Measurements from ENCODE around the gene MRPL43. TPM values are rescaled to one million over a fixed set of nuclear protein-coding genes. Genes with fewer than 3 reads are reported as not detected.

Gene MRPL43
- total RNA-seq, 1 donor from 2014 or later, result 51.7 TPM

DNA sequence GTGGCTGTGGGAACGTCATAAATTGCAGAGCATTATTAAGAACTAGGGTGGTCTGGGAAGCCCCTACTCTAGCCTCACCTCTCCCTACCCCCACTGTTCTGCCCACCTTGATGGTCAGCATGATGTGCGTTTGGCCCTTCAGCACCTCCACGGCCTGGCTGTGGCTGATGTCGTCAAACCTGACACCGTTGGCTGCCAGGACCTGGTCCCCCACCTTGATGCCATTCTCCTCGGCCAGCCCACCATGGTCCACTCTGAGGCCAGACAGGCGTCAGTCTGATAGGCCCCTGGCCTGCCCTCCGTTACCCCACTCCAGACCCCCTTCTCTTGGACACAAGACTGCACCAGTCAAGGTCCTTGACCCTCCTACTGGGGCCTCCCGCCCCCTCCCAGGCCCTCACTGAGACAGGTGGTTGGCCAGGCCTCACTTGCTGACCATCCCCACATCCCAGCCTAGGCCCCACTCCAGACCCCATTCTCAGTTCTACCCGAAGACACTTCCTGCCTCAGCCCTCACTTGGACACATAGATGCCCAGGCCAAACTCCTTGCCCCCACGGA is 34.5 kb upstream of the MRPL43 start:
- intact Hi-C loops (cut with DNase I), result no loop called here

DNA sequence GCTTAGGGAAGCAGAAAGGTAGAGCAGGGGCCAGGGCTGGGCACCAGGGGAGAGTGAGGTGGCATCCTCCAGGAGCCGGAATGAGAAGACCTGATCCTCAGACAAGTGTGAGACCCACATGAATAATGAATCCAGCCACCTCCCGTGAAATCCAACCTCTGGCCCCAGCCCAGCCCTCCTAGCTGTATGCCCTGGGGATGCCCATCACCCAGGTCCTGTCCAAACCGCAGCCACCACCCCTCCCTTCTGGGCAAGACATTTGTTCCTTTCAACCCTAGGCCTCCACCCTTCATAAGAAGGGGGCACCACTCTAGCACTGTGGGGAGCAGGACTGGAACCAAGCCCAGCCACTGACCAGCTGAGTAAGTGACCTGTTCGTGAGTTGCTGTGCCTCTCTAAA is 33.9 kb upstream of the MRPL43 start:
- intact Hi-C loops (cut with DNase I), result no loop called here
- no peak for DNase-seq (ENCODE audit: low spot score)

More for the DNA sequence above, 34.5 kb upstream of the MRPL43 start:
- no peak for DNase-seq (ENCODE audit: low spot score)

DNA sequence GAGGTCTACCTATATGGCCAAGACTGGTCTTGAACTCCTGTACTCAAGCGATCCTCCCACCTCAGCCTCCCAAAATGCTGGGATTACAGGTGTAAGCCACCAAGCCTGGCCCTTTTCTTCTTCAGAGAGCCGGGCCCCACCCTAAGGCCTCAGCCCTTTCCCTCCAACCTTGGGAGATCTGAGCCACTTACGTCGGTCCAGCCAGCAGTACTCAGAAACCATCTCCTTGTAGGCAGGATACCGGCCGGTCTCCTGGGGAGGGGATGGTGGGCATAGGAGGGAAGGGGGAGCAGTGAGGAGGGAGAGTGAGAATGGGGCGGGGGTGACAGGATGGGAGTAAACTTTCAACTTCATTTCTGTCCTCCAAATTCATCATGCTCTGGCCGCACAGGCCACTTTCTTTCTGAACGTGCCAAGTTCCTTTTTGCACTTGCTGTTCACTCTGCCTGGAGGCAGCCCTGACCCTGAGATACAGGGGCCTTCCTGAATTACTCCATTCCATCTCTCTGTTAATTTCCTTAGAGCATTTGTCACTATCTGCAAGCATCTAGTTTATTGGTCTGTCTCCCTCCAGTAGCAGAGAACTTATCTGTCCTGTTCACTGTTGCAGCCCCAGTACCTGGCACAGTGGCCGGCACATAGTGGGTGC is 33.3 kb upstream of the MRPL43 start:
- no peak for DNase-seq (ENCODE audit: low spot score)
- intact Hi-C loops (cut with DNase I), result no loop called here

DNA sequence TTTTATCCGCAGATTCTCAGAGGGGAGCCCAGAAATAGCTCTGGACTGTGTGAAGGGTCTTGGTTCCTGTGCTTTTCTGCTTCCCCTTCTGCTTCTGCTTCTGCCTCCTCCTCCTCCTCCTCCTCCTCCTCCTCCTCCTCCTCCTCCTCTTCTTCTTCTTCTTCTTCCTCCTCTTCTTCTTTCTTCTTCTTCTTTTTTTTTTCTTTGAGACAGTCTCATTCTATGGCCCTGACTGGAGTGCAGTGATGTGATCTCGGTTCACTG is 32.1 kb upstream of the MRPL43 start:
- DNase-seq (ENCODE audit: low spot score), result no peak
- intact Hi-C loops (cut with DNase I), result no loop called here

DNA sequence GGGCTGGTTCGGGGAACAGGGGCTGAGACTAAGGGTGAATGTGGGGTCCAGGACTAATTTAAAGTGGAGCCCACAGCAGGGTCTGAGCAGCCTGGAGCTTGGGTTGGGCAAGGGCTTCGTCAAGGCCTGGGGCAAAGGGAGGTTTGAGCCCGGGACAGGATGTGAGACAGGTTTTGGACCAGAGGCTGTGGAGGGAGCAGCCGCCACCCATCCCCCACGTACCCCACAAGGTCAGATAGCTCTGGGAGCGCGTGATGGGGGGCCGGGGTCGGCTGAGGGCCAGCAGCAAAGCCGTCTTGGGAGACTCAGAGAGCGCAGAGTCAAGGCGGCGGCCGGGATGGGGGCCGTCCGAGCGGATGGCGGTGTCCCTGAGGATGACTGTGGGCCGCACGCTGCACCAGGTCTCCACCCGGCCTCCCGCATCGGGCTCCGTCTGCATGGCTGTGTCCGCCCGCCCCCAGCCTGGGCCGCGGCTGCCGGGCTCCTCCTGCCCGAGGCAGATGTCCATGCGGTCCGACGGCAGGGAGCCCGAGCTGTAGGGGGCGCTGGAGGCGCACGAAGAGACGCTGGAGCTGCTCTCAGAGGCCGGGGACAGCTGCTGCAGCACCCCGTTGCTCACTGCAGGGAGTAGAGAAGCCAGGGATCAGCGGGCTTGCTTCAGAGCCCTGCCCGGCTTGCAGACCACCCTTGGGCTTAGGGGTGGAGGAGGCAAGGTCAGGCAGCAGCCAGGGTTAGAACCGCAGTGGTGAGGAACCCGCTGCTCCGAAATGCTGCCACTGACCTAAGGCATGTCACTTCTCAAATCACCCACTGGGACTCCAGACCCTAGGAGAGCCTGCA is 31.5 kb upstream of the MRPL43 start:
- intact Hi-C loops (cut with DNase I), result no loop called here

DNA sequence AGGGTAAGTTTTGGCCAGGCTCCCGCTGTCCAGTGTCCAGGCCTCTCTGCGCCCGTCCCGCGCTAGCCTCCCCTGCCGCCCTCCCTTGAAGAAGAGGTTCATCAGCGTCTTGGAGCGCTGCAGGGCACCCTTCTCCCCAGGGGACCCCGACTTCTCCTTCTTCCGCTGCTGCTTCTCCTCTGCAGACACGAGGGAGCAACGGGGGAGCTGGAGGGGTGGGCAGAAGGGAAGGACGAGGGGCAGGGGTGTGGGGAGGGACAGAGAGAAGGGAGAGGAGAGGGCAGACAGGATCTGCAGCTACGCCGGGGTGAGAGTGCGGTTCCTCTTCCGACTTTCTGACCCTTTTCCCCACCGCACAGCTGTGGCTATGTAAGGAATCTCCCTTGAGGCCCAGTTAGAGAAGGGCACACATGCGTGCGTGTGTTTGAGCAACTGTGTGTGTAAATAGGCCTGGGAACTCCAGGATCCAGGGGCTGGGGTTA is 30.9 kb upstream of the MRPL43 start:
- DNase-seq (ENCODE audit: low spot score), result no peak
- intact Hi-C loops (cut with DNase I), result no loop called here

More for the DNA sequence above, 31.5 kb upstream of the MRPL43 start:
- peak; percentile 89 for DNase-seq (ENCODE audit: low spot score)

DNA sequence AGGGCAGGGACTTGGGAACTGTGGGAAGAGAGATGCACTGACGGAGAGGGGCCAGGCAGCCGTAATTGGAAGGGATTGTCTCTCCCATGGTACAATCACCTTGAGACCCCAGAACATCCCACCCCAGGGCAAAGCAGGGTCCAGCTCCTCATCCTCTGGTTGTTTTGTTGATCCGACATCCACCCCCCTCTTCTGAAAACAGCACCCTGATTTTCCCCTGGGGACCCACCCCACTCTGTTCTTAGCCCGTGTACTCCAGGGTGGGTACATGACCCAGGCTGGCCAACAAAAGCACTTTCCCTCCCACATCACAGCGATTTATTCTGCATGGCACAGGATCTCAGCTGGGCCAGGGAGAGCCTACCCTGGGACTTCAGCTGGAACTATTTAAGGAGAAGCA is 29.5 kb upstream of the MRPL43 start:
- intact Hi-C loops (cut with DNase I), result no loop called here

DNA sequence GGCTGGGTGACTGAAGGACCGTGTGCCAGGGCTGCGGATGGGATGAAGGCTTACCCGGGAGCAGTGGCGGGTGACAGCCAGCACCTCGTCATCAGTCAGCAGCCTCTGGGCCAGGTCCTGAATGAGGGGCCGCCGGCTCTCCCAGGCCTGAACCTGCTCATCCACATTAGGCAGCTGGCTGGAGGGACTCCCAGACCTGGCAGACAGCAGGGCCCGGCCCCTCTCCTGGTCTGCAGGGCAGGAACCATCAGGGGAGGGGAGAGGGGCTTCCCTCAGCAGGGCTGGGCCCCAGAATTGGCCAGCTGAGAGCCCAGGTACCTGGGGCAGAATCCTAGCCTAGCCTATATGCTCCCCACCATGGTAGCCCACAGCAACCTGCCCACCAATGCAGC is 28.3 kb upstream of the MRPL43 start:
- intact Hi-C loops (cut with DNase I), result loop anchor here (2.0 kb wide), 1 partner anchor 47 kb away; the partner anchor contains the start of gene SEMA4G
- DNase-seq (ENCODE audit: low spot score), result no peak

More for the DNA sequence above, 29.5 kb upstream of the MRPL43 start:
- no peak for DNase-seq (ENCODE audit: low spot score)

DNA sequence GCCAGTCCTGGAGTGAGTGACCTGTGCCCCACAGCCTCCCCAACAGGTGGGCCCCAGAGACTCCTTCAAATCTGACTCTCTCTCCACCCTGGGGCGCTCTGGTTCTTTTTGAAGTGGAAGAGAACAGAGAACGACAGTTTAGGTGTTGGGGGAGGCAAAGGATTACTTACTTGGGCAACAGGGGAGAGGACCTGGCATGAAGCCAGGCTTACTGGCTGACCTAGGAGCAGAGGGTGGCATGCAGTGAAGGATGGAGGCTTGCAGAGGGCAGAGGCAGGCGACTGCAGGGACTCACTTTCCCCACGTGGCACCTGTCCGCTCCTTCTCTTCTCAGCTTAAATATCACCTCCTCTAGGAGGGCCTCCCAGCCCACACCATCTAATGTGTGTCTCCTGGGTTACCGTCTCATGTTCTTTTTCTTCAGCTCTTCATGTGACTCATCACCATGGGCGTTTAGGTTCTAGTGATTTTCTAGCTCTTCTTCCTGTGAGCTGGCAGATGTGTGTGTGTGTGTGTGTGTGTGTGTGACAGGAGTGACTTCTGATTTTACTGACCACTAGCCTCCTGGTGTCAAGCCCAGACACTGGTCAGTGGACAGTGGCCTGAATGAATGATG is 27.8 kb upstream of the MRPL43 start:
- intact Hi-C loops (cut with DNase I), result loop anchor here (1.0 to 2.0 kb wide), 2 partner anchors 20 to 46 kb away; partner anchors contain the start of gene SEMA4G
- DNase-seq (ENCODE audit: low spot score), result no peak

DNA sequence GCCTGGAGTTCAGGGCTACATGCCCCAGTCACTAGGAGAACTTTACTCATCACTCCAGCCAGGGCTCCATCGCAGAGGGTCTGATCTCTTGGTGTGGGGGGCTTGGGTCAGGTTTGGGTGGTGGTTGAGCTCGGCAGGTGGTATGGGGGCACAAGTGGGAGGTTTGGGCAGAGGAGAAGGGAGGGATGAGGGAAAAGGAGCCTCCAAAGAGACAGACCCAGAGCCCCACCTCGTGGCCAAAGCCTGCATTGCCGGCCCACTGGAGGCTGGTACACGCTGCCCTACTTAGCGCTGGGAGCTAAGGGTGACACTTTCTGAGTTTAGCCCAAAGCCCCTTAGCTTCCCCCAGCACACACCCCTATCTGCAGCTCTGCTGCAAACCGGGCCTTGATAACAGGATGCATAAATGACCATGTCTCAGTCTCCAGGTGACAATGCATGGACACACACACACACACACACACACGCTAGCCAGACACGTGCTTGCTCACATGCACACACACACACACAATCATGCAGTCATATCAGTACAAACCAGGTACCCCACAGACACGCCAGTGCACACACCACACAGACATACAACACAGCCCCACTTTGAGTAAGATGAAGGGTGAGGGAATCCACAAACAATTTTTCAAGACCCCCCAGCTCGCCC is 27.1 kb upstream of the MRPL43 start:
- intact Hi-C loops (cut with DNase I), result loop anchor here (1.0 to 2.0 kb wide), 2 partner anchors 19 to 46 kb away; partner anchors contain the start of gene SEMA4G
- DNase-seq (ENCODE audit: low spot score), result peak; percentile 88

DNA sequence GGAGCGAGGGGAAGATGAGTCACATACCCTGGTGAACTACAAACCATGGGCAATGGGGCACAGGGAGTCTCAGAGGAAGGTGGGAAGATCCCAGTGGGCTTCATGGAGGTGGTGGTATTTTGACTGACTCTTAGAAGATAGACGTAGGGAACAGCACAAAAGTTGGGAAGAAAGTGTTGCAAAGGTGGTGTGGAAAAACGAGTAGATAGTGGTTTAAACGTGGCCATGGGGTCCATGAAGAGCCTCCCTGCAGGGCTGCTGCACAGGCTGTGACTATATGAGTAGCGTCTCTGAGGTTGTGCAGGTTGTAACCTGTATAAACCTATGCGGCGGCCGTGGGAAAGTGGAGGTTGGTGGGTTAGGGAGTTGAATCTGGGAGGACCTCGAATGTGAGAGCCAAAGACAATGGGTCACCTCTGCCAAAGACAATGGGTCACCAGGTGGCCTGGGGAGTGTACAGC is 26.1 kb upstream of the MRPL43 start:
- intact Hi-C loops (cut with DNase I), result no loop called here

DNA sequence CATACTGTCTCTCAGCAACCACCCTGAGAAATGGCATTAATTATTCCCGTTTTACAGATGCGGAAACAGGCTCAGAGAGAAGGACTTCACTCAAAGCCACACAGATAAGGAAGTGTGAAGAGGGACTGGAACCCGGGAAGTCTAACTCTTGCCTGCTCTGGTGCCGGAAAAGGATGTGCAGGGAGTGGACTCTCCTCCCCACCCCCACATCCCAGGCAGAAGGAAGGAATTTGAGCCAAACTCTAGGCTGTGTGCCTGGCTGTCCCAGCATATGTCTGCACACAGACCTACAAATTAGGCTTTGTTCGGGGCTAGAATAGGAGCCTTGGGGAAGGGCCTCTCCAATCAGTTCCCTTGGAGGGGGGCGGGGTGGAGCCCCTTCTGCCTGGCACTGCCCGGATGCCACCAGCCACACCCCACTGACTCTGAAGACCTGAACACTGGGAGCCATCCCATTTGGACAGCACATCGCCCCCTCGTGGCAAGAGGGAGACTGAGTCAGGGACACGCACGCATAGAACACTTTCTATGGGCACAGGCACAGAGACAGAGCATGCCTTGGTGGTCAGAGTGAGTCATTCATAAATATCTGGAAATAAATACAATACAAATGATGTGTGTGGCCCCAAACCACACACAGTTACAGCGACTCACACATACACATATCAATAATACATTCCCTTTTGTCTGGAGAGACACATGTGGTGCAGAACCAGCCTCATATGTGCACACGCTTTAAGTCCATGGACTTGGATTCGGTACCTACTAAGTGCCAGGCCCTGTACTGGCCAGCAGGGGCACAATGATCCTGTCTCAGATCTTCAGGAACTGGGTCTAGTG is 25.4 kb upstream of the MRPL43 start:
- intact Hi-C loops (cut with DNase I), result no loop called here
- DNase-seq (ENCODE audit: low spot score), result peak; percentile 92

More for the DNA sequence above, 26.1 kb upstream of the MRPL43 start:
- no peak for DNase-seq (ENCODE audit: low spot score)

DNA sequence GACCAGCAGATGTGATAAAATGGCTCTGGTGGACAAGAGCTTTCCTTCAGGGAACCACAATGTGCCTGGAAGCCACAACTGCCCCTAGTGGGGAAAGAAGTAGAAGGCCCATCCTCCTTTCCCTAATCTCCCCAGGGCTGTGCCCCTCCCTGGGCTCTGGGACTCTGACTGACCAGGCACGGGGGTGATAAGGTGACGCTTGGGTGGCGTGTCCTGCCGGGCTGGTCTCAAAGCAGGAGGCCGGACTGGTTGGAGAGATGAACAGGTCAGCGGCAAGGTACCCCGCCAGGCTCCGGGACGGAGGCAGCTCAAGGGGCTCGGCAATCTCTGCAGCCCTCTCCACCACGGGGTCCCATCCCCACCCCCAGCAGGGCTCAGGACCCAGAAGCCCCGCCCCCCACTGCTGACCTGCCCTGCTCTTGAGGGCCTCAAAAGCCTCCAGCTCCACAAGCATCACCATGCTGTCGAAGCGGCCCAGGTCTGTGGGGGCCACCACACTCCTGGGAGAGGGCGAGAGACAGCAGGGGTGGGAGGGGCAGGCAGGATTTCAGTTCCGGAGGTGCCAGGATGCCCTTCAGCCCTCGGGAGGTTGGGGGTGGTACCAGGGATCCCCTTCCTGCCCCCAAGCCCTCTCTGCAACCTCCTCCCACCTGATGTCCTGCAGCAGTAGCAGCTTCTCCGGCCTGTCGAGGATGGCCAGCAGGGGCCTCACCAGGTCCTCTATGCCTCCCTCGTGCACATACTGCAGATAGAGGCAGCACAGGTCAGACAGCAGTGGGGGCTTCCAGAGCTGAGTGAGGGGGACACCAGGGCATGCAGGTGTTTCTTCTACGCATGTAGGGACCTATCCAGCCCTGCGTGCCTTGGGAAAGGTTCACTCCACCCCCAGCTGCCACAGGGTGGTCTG is 24.5 kb upstream of the MRPL43 start:
- intact Hi-C loops (cut with DNase I), result no loop called here
- no peak for DNase-seq (ENCODE audit: low spot score)

DNA sequence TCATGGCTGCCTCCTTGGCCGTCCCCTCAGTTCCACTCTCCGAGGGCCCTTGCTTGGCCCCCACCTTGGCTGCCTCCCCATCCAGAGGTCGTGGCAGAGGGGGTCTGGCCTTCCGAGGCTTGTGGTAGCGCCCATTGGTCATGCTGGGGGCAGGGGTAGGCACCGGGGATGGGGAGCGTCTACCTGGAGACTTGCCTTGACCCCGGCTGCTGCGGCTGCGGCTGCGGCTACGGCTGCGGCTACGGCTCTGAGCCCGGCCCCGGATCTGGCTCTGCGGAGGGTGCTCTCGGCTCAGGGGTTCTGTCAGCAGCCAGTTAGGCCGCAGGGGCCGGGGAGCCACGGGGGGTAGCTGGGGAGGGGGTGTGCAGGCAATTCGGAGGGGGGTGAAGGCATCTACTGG is 23.0 kb upstream of the MRPL43 start:
- no peak for DNase-seq (ENCODE audit: low spot score)
- intact Hi-C loops (cut with DNase I), result no loop called here

DNA sequence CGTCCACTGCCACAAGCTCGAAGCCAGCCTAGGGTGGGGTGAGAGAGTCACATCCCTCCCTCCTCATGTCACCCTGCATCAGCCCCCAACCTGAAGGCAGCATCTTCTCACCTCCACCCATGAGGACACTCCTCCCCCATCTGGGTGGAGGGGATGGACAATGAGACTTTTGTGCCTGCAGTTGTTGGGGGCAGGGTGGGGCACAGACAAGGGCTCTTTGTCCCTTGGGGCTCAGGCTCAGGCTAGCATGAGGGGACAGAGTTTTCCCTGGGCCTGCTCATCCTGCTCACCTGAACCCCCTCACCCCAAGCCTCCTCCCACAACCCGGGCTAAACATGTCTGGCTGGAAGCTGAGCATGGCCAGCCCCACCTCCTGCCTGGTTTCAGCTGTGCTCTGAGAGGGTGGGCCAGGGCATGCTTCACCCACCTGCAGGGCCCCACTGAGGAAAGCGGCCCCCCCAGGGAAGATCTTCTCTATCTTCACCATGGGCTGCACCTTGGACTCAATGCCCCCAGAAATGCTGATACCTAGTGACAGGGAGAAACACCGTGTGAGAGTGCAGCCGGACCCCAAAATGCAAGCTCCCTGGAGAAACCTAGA is 21.6 kb upstream of the MRPL43 start:
- intact Hi-C loops (cut with DNase I), result no loop called here
- no peak for DNase-seq (ENCODE audit: low spot score)

DNA sequence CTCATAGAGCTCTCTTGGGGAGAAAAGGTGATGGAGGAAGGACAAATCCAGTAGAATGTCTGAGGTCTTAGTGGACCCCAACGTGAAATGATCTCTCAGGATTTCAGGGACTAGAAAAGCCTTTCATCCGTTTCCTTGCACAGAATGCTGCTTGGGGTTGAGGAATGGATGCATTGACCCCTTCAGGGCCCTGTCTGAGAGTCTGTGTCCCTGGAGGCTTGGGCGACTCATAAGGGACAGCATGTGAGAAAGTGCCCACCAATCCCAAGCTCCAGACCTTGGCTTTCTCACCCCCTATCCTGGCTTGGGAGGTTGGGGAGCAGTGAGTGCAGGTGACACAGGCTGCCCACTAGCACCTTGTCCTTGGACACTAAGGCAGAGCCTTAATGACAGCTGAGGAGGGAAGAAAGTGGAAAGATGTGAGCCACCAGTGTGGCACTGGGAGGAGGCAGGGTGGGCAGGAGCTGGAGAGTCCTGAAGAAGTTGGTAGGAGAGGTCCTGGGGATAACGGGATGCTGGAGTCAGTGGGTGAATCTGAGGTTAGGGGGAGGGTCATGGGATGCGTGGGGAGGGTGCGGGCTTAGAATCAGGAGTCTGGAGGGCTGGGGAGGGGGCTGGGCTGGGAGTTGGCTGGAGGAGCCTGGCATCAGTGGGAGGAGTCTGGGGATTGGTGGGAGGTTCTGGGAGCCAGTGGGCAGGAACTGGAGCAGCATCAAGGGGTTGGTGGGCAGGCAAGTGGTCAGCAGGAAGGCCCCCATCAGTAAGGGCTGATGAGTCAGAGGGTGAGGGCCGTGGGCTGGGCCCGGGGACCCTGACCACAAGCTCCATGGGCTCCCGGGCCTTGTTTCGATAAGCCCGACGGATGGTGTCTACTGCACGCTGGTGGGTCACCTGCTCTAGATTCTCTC is 20.9 kb upstream of the MRPL43 start:
- DNase-seq (ENCODE audit: low spot score), result no peak
- intact Hi-C loops (cut with DNase I), result no loop called here

Data from cardiac septum (tissue), 1 donor.